Measurements from ENCODE around the gene APOBEC3C.

DNA sequence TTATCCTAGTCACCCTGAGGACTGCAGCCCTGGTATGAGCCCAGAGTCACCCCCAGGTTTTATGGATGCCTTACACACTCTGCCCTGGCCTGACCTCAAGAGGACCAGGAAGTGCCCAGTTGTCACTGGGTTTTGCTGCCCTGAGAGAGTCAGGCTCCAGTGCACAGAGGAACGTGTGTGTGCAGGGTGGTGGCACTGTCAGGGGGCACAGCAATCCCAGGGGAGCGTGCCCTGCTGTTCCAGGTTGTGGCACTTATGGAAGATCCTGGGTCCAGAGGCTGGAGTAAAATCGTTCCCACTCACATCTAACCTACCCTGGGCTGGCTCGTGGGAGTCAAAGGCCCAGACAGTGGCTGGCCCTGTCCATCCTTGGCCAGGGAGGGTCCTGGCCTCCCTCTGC, 49.1 kb upstream of the APOBEC3C start:
- TF ChIP-seq, protein P1, sequence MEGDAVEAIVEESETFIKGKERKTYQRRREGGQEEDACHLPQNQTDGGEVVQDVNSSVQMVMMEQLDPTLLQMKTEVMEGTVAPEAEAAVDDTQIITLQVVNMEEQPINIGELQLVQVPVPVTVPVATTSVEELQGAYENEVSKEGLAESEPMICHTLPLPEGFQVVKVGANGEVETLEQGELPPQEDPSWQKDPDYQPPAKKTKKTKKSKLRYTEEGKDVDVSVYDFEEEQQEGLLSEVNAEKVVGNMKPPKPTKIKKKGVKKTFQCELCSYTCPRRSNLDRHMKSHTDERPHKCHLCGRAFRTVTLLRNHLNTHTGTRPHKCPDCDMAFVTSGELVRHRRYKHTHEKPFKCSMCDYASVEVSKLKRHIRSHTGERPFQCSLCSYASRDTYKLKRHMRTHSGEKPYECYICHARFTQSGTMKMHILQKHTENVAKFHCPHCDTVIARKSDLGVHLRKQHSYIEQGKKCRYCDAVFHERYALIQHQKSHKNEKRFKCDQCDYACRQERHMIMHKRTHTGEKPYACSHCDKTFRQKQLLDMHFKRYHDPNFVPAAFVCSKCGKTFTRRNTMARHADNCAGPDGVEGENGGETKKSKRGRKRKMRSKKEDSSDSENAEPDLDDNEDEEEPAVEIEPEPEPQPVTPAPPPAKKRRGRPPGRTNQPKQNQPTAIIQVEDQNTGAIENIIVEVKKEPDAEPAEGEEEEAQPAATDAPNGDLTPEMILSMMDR (IDR thresholded peaks at IDR 0.05; ENCODE audit: insufficient read depth, low read length, poor library complexity, severe bottlenecking): no peak
- no peak for TF ChIP-seq EZH2phosphoT487 (conservative IDR thresholded peaks at IDR 0.05; ENCODE audit: low read length)
